Trophoblast cell (in vitro differentiated cells and primary cell): Measurements from ENCODE around the gene CEACAM1.
"Not testable (repeated sequence)": the region's sequence is repeated elsewhere in the genome, so short reads cannot be mapped to it uniquely, and the experiment has no call there.

Experiments used
- DNase-seq, 2 donors: peaks; one replicate each; pipeline ENCODE4 v3.0.0-alpha.2; 2016
- H2AFZ ChIP-seq: 2 replicates; pipeline ENCODE4 v1.6.1; 2013; ENCODE audit warnings: low read length, moderate library complexity, mild to moderate bottlenecking; ENCODE audit not compliant: insufficient read depth, poor library complexity
- H2AK5ac ChIP-seq: 2 replicates; pipeline ENCODE4 v1.6.1; 2013; ENCODE audit warnings: mild to moderate bottlenecking, low read length
- H2BK120ac ChIP-seq: 2 replicates; pipeline ENCODE4 v1.6.1; 2013; ENCODE audit warnings: low read length, mild to moderate bottlenecking, moderate library complexity; ENCODE audit not compliant: insufficient read depth, poor library complexity
- H2BK12ac ChIP-seq: 2 replicates; pipeline ENCODE4 v1.6.1; 2013; ENCODE audit warnings: mild to moderate bottlenecking, low read length, moderate library complexity
- H2BK5ac ChIP-seq: 2 replicates; pipeline ENCODE4 v1.6.1; 2013; ENCODE audit warnings: low read length, low read depth, moderate library complexity, mild to moderate bottlenecking; ENCODE audit not compliant: poor library complexity
- H3K14ac ChIP-seq: 2 replicates; pipeline ENCODE4 v1.6.1; 2013; ENCODE audit warnings: mild to moderate bottlenecking, low read length
- H3K18ac ChIP-seq: 2 replicates; pipeline ENCODE4 v1.6.1; 2013; ENCODE audit warnings: mild to moderate bottlenecking, low read length
- H3K23ac ChIP-seq: 2 replicates; pipeline ENCODE4 v1.6.1; 2013; ENCODE audit warnings: low read length
- H3K27ac ChIP-seq: 2 replicates; pipeline ENCODE4 v1.5.1; 2013; ENCODE audit warnings: low read depth, mild to moderate bottlenecking, inconsistent platforms, low read length, moderate library complexity
- H3K27me3 ChIP-seq: 2 replicates; pipeline ENCODE4 v1.6.1; 2013; ENCODE audit warnings: inconsistent platforms, mild to moderate bottlenecking, low read length, moderate library complexity; ENCODE audit not compliant: insufficient read depth
- H3K36me3 ChIP-seq, 2 experiments: 1 replicate in 1 of 2; 2 replicates in 1 of 2; pipeline ENCODE4 v1.6.1; 2013; ENCODE audit warnings: low read length in 2 of 2, mild to moderate bottlenecking in 2 of 2, moderate library complexity in 1 of 2; ENCODE audit not compliant: insufficient read depth in 2 of 2, control insufficient read depth in 1 of 2
- H3K4ac ChIP-seq: 2 replicates; pipeline ENCODE4 v1.6.1; 2013; ENCODE audit warnings: low read depth, mild to moderate bottlenecking, low read length, moderate library complexity
- H3K4me1 ChIP-seq, 2 experiments: 1 replicate in 1 of 2; 2 replicates in 1 of 2; pipeline ENCODE4 v1.6.1; 2013; ENCODE audit warnings: low read length in 2 of 2, mild to moderate bottlenecking in 2 of 2, moderate library complexity in 1 of 2; ENCODE audit not compliant: insufficient read depth in 2 of 2, control insufficient read depth in 1 of 2
- H3K4me2 ChIP-seq: 2 replicates; pipeline ENCODE4 v1.6.1; 2013; ENCODE audit warnings: inconsistent platforms, mild to moderate bottlenecking, low read length, moderate library complexity
- H3K4me3 ChIP-seq: 2 replicates; pipeline ENCODE4 v1.5.1; 2013; ENCODE audit warnings: mild to moderate bottlenecking, low read depth, low read length, inconsistent platforms
- H3K79me1 ChIP-seq: one replicate; pipeline ENCODE4 v1.6.1; 2013; ENCODE audit warnings: low read length
- H3K79me2 ChIP-seq: 2 replicates; pipeline ENCODE4 v1.6.1; 2013; ENCODE audit warnings: low read length, mild to moderate bottlenecking; ENCODE audit not compliant: control insufficient read depth, insufficient read depth, poor library complexity
- H3K9ac ChIP-seq: 2 replicates; pipeline ENCODE4 v1.6.1; 2013; ENCODE audit warnings: mild to moderate bottlenecking, low read length
- H3K9me3 ChIP-seq: 2 replicates; pipeline ENCODE4 v1.6.1; 2013; ENCODE audit warnings: low read depth, mild to moderate bottlenecking, control low read depth, inconsistent platforms, low read length; ENCODE audit not compliant: insufficient read depth
- H4K12ac ChIP-seq: 2 replicates; pipeline ENCODE4 v1.6.1; 2013; ENCODE audit warnings: low read depth, mild to moderate bottlenecking, low read length, moderate library complexity
- H4K8ac ChIP-seq: 2 replicates; pipeline ENCODE4 v1.6.1; 2013; ENCODE audit warnings: low read depth, mild to moderate bottlenecking, low read length, moderate library complexity
- H4K91ac ChIP-seq: one replicate; pipeline ENCODE4 v1.6.1; 2013; ENCODE audit warnings: low read depth, mild to moderate bottlenecking, low read length, moderate library complexity
- WGBS: extraction: QIAGEN DNeasy Blood & Tissue Kit; methylation state at CpG from one replicate; pipeline ENCODE4 v1.1.7; 2013; ENCODE audit warnings: missing lambda C conversion rate; ENCODE audit not compliant: insufficient read length, insufficient coverage; ENCODE audit errors: extremely low coverage; 5-methylcytosine and 5-hydroxymethylcytosine counted together

CEACAM1 gene

DNA sequence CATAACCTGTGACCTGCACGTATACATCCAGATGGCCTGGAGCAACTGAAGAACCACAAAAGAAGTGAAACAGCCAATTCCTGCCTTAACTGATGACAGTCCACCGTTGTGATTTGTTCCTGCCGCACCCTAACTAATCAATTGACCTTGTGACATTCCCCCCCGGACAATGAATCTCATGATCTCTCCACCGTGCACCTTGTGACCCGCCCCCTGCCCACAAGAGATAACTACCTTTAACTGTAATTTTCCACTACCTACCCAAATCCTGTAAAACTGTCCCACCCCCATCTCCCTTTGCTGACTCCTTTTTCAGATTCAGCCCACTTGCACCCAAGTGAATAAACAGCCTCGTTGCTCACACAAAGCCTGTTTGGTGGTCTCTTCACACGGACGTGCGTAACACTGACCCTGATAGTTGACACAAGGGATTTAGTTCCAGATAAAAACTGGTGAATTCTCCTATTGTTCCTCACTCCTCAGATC, 29.1 kb upstream of the CEACAM1 start:
- H3K27me3 ChIP-seq, H3K14ac ChIP-seq, H4K8ac ChIP-seq, H3K23ac ChIP-seq, H4K12ac ChIP-seq, H3K36me3 ChIP-seq, H2BK120ac ChIP-seq, DNase-seq, H2BK5ac ChIP-seq, H3K4ac ChIP-seq, H4K91ac ChIP-seq, H3K4me3 ChIP-seq, H2AK5ac ChIP-seq, H3K4me2 ChIP-seq, H2AFZ ChIP-seq, H3K79me1 ChIP-seq, H3K9me3 ChIP-seq, H3K18ac ChIP-seq, H3K9ac ChIP-seq, H3K4me1 ChIP-seq, H3K79me2 ChIP-seq, H2BK12ac ChIP-seq, H3K27ac ChIP-seq: not testable (repeated sequence)
- no CpG with 5 or more reads among the region's 10 CpGs for WGBS

DNA sequence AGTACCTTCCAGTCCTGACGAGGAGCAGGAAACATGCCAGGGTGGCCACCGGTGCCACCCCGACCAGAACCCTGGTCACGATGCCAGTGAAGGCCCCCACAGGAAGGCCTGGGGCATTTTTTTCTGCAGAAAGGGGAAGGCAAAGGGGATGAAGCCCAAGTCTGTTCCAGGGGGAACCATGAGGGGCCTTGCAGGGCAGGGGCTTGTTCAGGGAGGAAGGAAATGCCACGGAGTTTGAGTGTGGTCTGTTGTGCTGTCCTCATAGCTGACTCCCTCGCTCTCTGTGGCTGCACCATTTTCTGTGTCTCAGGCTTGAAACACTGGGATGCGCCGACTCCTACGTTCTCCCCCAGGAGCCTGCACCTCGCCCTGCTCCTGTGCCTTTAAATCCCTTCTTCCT, 27.5 kb upstream of the CEACAM1 start:
- Histone ChIP-seq H2BK5ac (no peak overlapping the region), H4K91ac (no peak overlapping the region), H3K9me3 (peaks cover 4% of the 10 kb centered on the region), H3K36me3 (no peaks in the 10 kb centered on the region), H3K4ac (no peak overlapping the region), H3K4me2 (no peak overlapping the region), H2AK5ac (no peak overlapping the region), H3K79me2 (no peaks in the 10 kb centered on the region), H2BK12ac (no peak overlapping the region), H3K27me3 (no peaks in the 10 kb centered on the region), H4K8ac (no peak overlapping the region), H2AFZ (no peak overlapping the region), H3K23ac (no peak overlapping the region), H3K14ac (no peak overlapping the region), H3K4me3 (no peak overlapping the region), H3K9ac (no peak overlapping the region), H3K27ac (no peak overlapping the region), H3K79me1 (no peaks in the 10 kb centered on the region), H3K18ac (no peak overlapping the region), H4K12ac (no peak overlapping the region), H3K4me1 (peaks cover 0 to 2% of the 10 kb centered on the region in 2 experiments), H2BK120ac (no peak overlapping the region)
- no peak for DNase-seq
- no CpG with 5 or more reads among the region's 10 CpGs for WGBS

DNA sequence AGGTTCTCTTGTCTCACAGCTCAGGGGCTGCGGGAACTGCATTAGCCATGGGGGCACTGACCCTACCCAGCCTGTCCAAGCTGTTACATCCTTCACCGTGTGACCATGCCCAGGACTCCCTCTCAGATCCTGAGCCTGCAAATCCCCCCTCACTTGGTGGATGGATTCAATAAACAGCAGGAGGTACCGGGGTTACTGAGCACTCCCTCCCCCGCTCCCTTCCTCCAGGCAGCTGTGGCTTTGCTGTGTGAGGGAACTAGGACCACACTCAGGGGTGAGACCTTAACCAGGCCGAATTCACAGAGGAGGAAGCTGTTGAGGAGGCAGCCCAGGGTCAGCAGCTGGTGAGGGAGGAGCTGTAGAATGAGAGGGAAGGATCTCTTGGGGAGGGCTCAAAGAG, 27.0 kb upstream of the CEACAM1 start:
- no peak overlapping the region for H3K18ac ChIP-seq
- H3K23ac ChIP-seq, result no peak overlapping the region
- H3K9ac ChIP-seq, result no peak overlapping the region
- no peak overlapping the region for H3K4me3 ChIP-seq
- H2AFZ ChIP-seq, result no peak overlapping the region
- H3K14ac ChIP-seq, result no peak overlapping the region
- H2BK12ac ChIP-seq, result no peak overlapping the region
- H3K9me3 ChIP-seq, result peaks cover 5% of the 10 kb centered on the region
- no peaks in the 10 kb centered on the region for H3K79me2 ChIP-seq
- no peaks in the 10 kb centered on the region for H3K27me3 ChIP-seq
- H3K4me1 ChIP-seq, result peaks cover 0 to 2% of the 10 kb centered on the region in 2 experiments
- no peak for DNase-seq
- H4K12ac ChIP-seq, result no peak overlapping the region
- H2BK5ac ChIP-seq, result no peak overlapping the region
- H3K36me3 ChIP-seq, result no peaks in the 10 kb centered on the region
- H4K91ac ChIP-seq, result no peak overlapping the region
- no peak overlapping the region for H3K27ac ChIP-seq
- no peak overlapping the region for H2AK5ac ChIP-seq
- no peaks in the 10 kb centered on the region for H3K79me1 ChIP-seq
- no peak overlapping the region for H2BK120ac ChIP-seq
- no peak overlapping the region for H4K8ac ChIP-seq
- H3K4ac ChIP-seq, result no peak overlapping the region
- no CpG with 5 or more reads among the region's 5 CpGs for WGBS
- H3K4me2 ChIP-seq, result no peak overlapping the region

DNA sequence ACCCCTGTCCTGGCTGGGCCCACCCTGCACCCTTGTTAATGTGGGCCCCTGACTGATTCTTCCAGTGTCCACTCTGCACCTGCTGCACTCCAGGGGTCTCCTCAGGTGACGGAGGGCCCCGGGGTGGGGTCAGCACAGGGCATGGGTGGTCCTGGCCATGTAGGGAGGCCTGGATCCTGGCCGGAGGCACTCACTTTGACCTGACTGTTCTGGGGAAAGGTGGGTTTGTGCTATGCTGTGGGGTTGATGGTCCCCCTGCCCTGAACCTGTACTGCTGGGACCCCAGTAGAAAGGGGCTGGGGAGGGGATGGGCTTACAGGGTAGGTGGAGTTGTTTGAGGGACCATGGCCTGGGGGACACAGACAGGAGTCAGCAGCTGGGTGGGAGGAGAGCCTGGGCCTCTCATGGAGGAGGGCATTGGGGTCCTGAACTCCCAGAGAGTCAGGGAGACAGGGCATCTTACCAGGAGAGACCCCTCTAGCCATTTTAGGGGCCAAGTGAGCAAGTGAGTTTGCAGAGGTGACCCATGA, 25.8 kb upstream of the CEACAM1 start:
- no peak overlapping the region for H3K9ac ChIP-seq
- no peak for DNase-seq
- no peak overlapping the region for H4K91ac ChIP-seq
- H3K4me2 ChIP-seq, result no peak overlapping the region
- WGBS, result no CpG with 5 or more reads among the region's 3 CpGs
- no peak overlapping the region for H3K14ac ChIP-seq
- peaks cover 6% of the 10 kb centered on the region for H3K9me3 ChIP-seq
- no peaks in the 10 kb centered on the region for H3K79me1 ChIP-seq
- no peak overlapping the region for H3K23ac ChIP-seq
- H2BK5ac ChIP-seq, result no peak overlapping the region
- no peak overlapping the region for H2BK12ac ChIP-seq
- no peak overlapping the region for H2AK5ac ChIP-seq
- no peak overlapping the region for H3K27ac ChIP-seq
- no peaks in the 10 kb centered on the region for H3K27me3 ChIP-seq
- H3K79me2 ChIP-seq, result no peaks in the 10 kb centered on the region
- H3K36me3 ChIP-seq, result no peaks in the 10 kb centered on the region
- H3K4me1 ChIP-seq, result peaks cover 0 to 2% of the 10 kb centered on the region in 2 experiments
- H2BK120ac ChIP-seq, result no peak overlapping the region
- H3K4me3 ChIP-seq, result no peak overlapping the region
- H3K18ac ChIP-seq, result no peak overlapping the region
- H4K8ac ChIP-seq, result no peak overlapping the region
- H3K4ac ChIP-seq, result no peak overlapping the region
- no peak overlapping the region for H4K12ac ChIP-seq
- no peak overlapping the region for H2AFZ ChIP-seq
